HL-60/S4 treated with phorbol 12-myristate 13-acetate at 8.2 ng/mL for 4 days and 3 days (cell line): Measurements from ENCODE around the gene MYO5A.
"Not testable (repeated sequence)": the region's sequence is repeated elsewhere in the genome, so short reads cannot be mapped to it uniquely, and the experiment has no call there.

Experiments
- in situ Hi-C: fragments of 300-500 bp; cut with MboI; formaldehyde crosslinking; loops from 2 replicates; pipeline ENCODE4 v1.15.0; 2022; ENCODE audit warnings: low sequenced_read_pairs

Gene MYO5A

GRCh38 chr15:52509500-52510245, 19.0 kb downstream of the MYO5A start:
- in situ Hi-C loops: no loop called here

DNA sequence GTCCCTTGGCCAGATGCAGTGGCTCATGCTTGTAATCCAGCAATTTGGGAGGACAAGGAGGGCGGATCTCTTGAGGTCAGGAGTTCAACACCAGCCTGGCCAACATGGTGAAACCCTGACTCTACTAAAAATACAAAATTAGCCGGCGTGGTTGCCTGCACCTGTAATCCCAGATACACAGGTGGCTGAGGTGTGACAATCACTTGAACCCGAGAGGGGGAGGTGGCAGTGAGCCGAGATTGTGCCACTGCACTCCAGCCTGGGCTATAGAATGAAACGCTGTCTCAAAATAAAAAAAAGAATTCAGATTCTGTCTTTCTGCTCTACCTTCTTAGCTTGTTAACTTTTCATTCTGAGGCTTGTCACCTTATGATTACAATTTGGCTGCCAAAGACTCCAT, 22.1 kb downstream of the MYO5A start:
- in situ Hi-C loops: no loop called here

- in situ Hi-C loops: no loop called here
Observed at GRCh38 chr15:52505151-52505550, 23.5 kb downstream of the MYO5A start.

DNA sequence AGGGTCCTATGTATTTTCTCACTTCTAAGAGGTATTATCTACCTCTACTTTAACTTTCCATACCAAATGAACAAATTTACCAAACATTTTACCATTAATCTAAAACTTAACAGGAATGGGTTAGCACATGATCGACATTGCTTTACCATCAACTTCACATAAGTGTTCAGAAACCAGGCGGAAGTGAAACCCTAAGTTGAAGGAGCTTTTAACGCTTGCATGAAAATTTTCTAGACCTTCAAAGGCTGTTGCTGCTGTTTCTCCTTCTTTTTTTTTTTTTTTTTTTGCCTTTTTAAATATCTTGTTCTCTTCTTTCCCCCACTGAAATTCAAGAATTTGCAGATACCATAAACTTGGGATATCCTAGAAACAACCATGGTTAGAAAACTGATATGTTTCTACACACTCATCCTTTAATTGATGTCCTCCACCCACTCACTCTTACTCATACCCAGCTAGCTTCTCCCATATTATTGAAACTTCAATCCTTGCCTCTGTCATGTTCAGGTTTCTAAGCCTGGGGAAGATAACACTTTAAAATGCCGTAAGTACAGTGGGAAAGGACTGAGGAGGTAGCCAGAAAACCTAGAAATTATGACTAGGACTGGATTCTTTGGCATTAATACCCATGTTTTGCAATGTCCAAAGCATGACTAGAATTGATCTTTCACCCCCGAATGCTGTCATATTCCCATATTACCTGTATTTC, 24.7 kb downstream of the MYO5A start:
- in situ Hi-C loops: no loop called here

GRCh38 chr15:52502608-52503007, 26.1 kb downstream of the MYO5A start:
- in situ Hi-C loops: no loop called here

GRCh38 chr15:52499506-52499905, 29.2 kb downstream of the MYO5A start:
- in situ Hi-C loops: no loop called here

DNA sequence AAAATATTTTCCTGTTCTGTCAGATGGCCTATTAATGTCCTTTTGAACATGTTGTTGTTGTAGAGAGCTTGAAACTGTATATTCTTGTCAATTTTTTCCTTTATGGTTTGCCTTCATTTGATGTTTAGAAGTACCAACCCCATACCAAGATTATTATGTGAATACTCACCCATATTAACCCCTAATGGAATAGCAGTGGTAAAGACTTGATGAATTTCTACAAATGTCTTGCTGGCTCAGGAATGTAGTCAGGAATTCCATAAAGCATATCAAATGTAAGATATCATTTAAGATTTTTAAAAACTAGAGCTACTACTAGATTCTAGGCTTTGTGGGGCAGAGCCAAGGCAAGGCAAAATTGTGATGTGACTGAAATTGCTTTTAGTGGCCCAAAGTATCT, 30.0 kb downstream of the MYO5A start:
- in situ Hi-C loops: no loop called here

DNA sequence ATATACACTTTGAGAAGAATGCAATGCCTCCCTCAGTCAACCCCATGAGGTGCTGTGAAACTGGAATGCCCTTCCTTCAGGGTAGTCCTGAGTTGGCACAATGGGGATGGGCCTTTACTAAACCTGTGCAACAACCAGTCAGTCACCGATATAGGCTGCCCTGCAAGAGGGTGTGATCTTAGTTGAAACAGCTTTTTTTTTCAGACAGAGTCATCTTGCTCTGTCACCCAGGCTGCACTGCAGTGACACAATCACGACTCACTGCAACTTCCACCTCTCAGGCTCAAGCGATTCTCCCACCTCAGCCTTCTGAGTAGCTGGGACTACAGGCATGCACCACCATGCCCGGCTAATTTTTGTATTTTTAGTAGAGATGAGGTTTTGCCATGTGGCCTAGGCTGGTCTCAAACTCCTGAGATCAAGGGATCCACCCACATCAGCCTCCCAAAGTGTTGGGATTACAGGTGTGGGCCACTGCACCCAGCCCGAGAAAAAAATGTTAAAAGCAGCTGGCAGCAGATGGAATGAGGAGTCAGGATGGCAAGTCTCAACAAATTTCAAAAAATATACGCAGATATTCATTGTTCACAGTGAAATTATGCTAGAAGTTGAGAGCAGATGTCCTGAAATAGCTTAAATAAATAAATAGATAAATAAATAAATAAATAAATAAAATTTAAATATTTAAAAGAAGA, 31.8 kb downstream of the MYO5A start:
- in situ Hi-C loops: no loop called here

DNA sequence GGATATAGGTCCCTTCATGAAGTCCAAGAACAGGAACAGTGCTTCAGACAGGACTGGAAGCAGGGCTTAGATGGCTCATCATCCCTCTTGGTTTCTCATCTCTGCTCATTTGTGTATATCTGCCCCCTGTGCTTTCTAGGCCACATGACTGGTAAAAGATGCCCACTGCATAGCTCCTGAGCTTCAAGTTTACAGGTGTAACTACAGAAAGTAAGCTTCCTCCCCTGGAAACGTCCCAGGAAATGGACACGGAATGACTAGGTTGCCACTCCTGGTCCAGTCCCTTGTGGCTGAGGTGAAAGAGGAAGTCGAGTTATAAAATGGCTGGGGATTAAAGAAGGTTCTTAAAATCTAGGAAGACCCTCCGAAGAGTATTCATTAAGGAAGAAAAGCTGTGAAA, 32.5 kb downstream of the MYO5A start:
- in situ Hi-C loops: no loop called here

DNA sequence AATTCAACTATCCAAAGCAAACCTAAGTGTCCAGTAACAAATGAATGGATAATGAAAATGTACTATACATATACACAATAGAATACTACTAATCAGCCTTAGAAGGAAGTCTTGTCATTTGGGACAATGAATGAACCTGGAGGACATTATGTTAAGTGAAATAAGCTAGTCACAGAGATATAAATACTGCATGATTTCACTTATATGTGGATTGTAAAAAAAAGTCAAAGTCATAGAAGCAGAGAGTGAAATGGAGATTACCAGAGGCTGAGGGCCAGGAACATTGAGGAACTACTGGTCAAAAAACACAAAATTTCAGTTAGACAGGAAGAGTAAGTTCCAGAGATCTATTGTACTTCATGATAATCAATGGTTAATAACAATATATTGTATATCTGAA, 33.6 kb downstream of the MYO5A start:
- in situ Hi-C loops: no loop called here

- in situ Hi-C loops: no loop called here
Observed at GRCh38 chr15:52493968-52494367, 34.7 kb downstream of the MYO5A start.

GRCh38 chr15:52492132-52492531, 36.5 kb downstream of the MYO5A start:
- in situ Hi-C loops: no loop called here

GRCh38 chr15:52491472-52491871, 37.2 kb downstream of the MYO5A start:
- in situ Hi-C loops: no loop called here

- in situ Hi-C loops: not testable (repeated sequence)
Observed at GRCh38 chr15:52489430-52489829, 39.2 kb downstream of the MYO5A start.

GRCh38 chr15:52488830-52489229, 39.9 kb downstream of the MYO5A start:
- in situ Hi-C loops: no loop called here

GRCh38 chr15:52486003-52486996, 42.4 kb downstream of the MYO5A start:
- in situ Hi-C loops: no loop called here

DNA sequence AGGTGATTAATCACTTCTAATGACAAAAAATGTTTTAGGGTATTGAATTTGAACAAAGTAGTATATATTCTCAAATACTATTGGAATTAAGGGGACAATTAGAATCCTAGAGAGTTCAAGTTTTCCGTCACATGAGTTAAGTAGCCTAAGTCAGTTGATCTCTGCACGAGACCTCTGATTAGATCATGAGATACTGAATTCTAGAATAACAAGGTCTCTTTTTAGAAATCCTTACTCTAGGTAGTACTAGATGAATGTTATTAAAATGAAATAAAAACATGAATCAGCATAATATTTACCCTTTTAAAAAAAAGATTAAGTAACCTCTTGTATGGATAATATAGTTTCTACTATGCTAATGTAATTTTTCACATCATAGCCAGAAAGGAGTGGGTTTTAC, 43.4 kb downstream of the MYO5A start:
- in situ Hi-C loops: no loop called here

- in situ Hi-C loops: no loop called here
Observed at GRCh38 chr15:52483707-52484106, 45.0 kb downstream of the MYO5A start.

GRCh38 chr15:52481915-52482314, 46.8 kb downstream of the MYO5A start:
- in situ Hi-C loops: no loop called here

DNA sequence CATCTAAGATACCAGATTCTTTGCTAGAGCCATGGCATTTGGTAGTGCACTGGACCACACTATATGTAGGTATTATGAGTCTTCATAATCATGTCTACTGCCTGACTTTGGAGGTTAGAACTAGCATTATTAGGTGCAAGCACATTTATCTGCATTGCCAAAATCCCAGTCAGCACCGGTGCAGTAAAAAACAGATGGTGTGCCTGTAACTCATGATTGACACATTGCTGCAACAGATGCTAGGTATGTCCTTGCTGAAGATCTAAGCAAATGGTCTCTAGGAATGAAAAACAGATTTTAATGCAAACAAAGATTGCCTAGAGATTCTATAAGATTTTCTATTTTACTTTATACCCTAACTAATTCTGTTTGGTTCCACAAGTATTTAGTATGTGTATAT, 47.7 kb downstream of the MYO5A start:
- in situ Hi-C loops: no loop called here

- in situ Hi-C loops: no loop called here
Observed at GRCh38 chr15:52466716-52467115, 62.0 kb downstream of the MYO5A start.
